Pons (tissue), 1 donor: ENCODE data around the gene FLNB.
A peak's percentile ranks its signal among the peaks of the same experiment; 100 is the strongest.

Source experiments
- DNase-seq: peaks from one replicate; pipeline ENCODE4 v3.0.0-alpha.2; 2016; ENCODE audit warnings: low spot score

Gene FLNB

GRCh38 chr3:58164199-58164879 is 156.1 kb downstream of the FLNB start:
- no peak for DNase-seq

GRCh38 chr3:58164906-58165821 is 156.9 kb downstream of the FLNB start:
- DNase-seq: no peak

GRCh38 chr3:58167431-58168351 is 159.5 kb downstream of the FLNB start:
- peak; percentile 57 for DNase-seq

DNA sequence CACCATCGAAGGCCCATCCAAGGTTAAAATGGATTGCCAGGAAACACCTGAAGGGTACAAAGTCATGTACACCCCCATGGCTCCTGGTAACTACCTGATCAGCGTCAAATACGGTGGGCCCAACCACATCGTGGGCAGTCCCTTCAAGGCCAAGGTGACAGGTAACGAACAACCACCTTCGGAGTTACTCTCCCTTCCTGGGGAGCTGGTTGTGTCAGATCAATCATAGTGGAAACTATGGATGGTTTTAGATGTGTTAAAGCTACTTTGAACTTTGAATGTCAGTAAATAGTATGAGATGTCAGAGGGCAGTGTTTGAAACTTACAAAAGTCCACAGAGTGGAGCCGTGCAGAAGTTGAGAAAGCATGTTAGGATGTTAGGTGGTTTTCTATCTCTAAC is 160.3 kb downstream of the FLNB start:
- DNase-seq: no peak

GRCh38 chr3:58169371-58169770 is 161.1 kb downstream of the FLNB start:
- DNase-seq: no peak

DNA sequence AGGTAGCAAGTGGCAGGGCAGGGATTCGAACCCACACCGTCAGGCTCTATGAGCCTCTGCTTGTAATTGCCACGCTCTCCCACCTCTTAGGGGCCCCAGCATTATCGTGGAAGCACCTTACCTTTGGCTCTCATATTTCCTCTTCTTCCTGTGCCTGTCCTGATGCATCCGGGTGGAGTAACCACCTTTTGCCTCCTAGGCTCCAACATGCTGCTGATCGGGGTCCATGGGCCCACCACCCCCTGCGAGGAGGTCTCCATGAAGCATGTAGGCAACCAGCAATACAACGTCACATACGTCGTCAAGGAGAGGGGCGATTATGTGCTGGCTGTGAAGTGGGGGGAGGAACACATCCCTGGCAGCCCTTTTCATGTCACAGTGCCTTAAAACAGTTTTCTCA is 162.2 kb downstream of the FLNB start:
- DNase-seq: no peak

GRCh38 chr3:58171126-58171525 is 162.9 kb downstream of the FLNB start:
- DNase-seq: no peak

DNA sequence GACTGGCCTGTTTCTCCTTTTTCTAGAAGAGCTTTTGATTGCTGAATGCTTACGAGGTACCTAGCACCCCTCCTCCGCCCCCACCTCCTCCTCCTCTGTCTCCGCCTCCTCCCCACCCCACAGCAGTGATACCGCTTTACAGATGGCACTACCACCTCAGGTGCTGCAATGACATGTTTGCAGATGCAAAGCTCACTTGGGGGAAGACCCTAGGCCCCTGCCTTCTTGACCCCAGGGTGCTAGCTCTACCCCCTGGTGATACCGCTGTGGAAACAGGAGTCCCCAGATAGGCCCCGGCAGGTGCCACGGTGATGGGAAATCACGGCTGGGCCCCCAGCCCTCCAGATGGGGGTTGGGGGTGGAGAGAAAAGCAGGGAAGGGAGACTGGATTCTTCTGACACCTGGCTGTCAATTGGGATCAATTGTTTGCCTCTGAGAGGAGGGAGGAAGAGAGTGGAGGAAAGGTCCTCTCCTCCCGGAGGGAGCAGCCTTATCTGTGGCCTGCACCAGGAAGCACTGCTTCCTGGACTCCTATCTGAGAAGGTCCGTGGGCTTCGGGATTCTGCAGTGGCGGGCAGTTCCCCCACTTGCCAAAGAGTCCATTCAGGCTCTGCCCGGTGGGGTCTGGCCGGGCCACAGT is 164.9 kb downstream of the FLNB start:
- DNase-seq: no peak

- DNase-seq: no peak
Measured at GRCh38 chr3:58173669-58174398, 165.6 kb downstream of the FLNB start.

- DNase-seq: no peak
Measured at GRCh38 chr3:58175187-58175436, 166.9 kb downstream of the FLNB start.

DNA sequence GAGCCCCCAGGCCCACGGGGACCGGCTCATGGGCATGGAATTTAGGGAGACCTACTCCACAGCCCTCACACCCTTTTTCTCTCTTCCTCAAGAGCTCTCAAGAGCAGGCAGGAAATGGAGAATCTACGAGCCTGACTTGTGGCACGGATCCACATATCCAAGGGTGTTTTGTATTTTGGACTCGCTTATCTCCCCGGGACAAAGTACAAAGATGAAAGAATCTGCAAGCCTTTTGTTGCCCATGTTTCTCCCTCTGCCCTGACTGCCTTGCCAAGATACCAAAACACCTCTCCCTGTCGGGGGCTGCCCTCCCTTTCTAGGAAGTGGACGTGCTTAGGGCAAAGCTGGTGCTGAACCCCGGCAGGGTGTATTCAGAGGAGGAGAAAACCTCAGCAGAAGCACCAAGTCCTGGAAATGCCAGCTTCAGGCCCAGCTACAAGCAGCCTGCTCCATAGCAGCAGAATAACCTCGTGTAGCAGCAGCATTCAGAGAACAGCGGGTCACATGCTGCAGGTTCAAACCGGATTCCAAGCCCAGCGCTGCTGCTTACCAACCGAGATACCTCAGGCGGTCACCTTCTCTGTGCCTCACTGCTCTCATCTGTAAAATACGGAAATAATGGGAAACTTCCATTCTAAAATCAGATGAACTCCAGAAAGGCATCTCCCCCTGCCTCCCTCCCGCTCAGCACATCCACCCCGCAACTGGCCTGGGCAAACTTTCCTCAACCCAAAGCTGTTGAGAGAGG is 167.4 kb downstream of the FLNB start:
- no peak for DNase-seq

DNA sequence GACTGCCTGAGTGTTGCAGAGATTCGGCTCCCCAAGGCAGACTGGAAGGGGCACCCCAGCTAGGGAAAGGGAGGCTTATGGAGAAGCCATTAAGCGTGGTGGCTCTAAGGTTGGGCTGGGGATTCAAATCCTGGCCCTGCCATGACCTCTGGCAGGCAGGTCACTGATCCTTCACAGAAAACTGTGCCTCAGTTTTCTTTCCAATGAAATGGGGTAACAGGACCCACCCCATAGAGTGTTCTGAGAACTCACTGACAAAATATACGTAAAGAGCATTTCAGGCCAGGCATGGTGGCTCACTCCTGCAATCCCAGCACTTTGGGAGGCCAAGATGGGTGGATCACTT is 167.9 kb downstream of the FLNB start:
- DNase-seq: no peak

GRCh38 chr3:58176827-58177489 is 168.7 kb downstream of the FLNB start:
- no peak for DNase-seq

- DNase-seq: peak; percentile 66
Measured at GRCh38 chr3:58177747-58178527, 169.7 kb downstream of the FLNB start.

GRCh38 chr3:58178528-58179234 is 170.5 kb downstream of the FLNB start:
- DNase-seq: no peak

- no peak for DNase-seq
Measured at GRCh38 chr3:58179235-58180098, 171.2 kb downstream of the FLNB start.

GRCh38 chr3:58180099-58180880 is 172.1 kb downstream of the FLNB start:
- no peak for DNase-seq
